GM12801 (cell line): ENCODE results near the gene EML2.

ENCODE experiments used
- TF ChIP-seq, protein P1 (sequence below): IDR thresholded peaks from one replicate; pipeline ENCODE4 v1.5.1; 2011; ENCODE audit warnings: control low read depth; ENCODE audit not compliant: insufficient read length; ENCODE audit errors: extremely low read depth

EML2 gene

DNA sequence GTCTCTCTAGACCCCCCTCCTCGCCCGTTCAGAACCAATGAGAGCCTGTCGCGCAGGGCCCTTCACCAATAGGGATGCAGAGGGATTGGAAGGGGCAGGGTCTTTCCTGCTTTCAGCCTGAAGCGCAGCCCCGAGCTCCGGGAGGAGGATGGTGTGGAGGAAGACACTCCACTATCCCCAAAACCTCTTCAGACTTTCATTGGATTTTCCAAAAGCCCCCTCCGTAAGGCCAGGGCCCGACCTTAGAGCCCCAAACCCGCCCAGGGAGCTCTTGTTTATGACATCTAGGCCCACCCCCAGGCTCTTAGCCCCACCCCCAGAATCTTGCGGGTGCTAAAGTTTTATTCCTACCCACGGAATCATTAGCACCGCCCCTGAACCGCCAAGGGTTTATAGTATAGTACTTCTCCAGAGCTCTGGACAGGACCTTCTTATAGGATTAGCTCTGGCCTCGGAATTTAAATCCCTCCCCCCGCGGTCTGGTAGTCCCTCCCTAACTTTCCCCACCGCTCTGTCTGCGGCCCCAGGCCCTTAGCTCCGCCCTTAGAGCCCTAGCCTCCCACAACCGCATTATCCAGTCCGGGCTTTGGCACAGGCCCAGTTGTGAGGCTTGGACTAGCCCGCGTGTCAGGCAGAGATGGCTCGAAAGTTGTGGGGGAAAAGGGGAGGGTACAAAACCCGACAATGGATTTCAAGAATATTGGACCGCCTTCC lies 6.6 kb upstream of the EML2 start:
- TF ChIP-seq, protein P1, sequence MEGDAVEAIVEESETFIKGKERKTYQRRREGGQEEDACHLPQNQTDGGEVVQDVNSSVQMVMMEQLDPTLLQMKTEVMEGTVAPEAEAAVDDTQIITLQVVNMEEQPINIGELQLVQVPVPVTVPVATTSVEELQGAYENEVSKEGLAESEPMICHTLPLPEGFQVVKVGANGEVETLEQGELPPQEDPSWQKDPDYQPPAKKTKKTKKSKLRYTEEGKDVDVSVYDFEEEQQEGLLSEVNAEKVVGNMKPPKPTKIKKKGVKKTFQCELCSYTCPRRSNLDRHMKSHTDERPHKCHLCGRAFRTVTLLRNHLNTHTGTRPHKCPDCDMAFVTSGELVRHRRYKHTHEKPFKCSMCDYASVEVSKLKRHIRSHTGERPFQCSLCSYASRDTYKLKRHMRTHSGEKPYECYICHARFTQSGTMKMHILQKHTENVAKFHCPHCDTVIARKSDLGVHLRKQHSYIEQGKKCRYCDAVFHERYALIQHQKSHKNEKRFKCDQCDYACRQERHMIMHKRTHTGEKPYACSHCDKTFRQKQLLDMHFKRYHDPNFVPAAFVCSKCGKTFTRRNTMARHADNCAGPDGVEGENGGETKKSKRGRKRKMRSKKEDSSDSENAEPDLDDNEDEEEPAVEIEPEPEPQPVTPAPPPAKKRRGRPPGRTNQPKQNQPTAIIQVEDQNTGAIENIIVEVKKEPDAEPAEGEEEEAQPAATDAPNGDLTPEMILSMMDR: no peak

DNA sequence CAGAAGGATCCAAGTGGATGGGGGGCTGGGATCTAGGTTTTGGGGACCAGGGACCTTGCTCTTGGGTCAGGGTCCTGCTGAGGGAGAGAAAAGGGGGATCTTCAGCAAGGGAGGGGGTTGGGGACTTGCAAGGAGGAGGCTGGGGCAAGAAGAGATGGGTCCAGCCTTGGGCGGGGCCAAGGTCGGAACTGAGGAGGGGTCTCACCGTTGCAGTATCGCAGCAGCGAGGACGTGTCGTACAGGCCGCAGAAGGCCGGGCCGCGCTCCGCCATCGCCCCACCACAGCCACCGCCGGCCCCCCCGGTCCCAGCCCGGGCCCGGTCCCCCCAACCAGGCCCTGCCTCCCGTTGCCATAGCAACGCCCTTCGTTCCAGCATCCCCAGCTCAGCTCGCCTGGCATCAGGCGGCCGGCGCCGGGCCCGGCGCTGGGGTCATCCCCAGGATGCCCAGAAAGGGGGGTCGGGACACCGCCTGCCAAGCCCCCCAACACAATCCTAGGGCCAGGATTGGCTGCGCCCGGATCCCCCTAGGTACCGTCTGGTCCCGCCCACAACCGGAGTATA lies 6.0 kb upstream of the EML2 start:
- TF ChIP-seq, protein P1: no peak

DNA sequence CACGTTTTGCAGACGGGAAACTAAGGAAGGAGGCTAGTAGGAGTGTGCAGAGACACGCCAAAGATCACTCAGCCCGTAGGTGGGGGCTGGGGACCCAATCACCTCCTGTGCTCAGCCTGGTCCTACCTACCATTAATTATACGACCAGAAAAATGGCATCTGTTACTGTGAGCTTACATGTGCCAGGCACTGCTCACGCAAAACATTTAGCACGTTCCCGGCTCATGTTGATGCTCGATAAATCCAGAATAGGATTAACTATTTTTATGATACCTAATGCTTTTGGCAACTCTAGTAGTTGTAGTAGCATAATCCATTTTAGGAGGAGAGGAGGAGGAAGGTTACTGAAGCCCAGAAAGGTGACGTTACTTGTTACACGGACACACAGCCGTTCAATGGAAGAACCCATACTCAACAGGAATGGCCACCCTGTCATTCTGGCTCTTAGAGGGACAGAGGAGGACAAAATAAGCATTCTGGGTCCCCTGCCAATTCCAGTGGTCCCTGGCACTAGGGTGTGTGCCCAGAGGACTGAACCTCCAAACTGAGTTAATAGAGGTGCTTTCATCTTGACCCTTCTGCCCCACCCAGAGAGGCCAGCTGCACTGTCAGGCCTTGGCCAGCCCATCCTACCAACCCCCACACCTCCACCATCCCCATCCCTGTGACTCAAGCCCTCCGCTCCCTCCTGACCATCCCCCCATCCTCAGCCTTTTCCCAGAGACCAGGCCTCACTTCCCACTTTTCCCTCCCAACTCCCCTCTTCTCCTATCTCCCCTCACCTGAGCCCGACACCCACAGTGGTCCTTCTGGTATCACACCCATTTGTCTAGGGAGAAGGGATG lies 5.0 kb upstream of the EML2 start:
- TF ChIP-seq, protein P1: no peak

DNA sequence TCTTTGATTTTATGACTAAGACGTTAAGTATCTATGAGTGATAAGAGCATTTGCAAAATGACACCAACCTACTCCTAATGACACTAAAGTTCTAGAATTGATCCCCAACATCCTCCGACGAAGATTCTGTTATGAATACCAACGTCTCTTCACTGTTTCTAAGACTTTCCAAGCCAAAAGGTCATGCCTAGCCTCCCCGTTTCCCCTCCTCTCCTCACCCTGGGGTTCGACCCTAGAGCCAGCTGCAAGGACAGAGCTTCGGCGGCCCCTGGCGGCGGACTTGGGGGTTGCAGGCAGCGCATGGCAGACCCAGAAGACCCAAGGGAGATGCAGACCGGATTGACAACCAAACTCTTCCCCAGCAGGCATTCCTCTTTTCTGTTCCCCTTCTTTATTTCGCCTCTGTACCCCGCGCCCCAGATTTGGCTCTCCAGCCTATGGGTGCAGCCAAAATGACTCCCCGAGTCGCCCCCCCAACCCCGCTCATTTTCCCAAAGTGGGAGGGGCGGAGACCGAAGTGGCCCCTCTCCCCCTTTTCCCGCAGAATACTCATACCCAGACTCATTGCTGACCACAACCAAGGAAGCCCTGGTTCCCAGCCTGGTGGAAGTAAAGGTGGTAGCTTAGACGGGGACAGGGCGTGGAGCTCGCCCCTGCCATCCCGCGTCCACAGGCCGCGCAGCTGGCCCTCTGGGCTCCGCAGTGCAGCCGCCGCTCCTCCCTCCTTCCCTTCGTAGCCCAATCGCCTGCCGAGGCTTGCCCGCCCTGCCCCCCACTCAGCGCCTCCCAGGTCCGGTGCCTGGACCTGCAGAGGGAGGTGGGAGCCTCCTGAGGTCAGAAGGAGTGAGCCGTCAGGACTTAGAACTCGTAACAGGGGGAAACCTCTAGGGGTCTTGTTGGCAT lies 4.1 kb upstream of the EML2 start:
- TF ChIP-seq, protein P1: peak; percentile 53

DNA sequence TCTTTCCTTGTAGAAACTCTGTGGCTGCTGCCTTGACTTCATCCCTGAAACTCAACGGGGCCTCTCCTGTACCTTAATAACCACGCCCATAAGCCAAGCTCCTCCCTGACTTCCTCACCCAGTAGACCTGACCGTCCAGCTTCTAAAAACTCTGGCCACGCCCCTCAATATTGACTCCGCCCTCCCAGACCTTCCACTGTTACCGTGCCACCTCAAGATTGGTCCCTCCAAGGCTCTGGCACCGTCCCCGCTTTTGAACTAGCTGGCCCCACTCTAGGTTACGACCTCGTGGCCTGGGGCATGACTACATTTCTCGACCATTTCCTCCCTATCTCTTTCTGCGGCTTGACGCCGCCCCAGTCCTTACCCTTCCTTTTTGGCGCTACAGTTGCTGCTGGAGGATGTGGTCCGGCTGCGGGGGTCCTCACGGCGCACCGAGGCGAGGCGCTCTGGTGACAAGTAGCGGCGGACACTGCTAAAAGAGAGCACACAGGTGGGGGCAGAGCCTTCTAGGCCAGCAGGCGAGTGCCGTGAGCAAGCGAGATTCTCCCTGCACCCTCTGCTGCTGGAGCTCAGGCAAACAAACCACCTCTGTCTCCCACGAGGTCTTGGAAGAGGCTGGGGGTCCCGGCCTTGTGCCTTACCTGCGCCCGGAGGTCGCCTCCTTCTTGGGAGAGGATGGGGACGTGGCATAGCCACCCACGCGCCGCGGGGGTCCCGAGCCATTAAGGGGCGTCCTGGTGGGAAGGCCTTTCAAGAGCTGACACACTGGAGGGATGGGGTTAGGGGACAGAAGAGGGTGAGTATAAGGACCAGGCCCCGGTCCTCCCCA lies 2.3 kb upstream of the EML2 start:
- TF ChIP-seq, protein P1: no peak

DNA sequence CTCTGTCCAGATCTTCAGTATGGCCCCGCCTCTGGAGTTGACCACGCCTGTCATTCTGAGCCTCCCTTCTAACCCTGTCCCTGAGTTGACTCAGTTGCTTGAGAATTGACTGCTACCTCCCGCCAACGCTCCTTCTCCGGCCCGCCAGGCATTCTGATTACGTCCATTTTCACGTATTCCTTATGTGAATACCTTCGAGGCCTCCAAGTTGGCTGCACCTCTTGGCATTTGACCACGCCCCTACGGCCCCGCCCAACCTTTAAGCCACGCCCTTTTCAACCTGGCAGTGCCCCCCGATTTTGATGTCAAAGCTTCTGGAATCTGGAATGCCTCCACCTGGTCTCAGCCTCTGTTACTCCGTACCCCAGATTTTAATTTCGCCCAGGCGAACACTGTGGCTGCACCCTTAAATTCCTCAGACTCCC lies 1.7 kb upstream of the EML2 start:
- TF ChIP-seq, protein P1: no peak
